Natural killer cell (primary cell): ENCODE results near the gene TFIP11. TPM values are rescaled to one million over a fixed set of nuclear protein-coding genes. Genes with fewer than 3 reads are reported as not detected.

Experiments used
- ATAC-seq, 3 donors: fragments of 150-1000 bp in 2 of 3; fragments of 200-7000 bp in 1 of 3; cut with Tn5 transposase; 1 replicate in 1 of 3; 2 replicates in 2 of 3; pipeline ENCODE4 v1.10.0; 2021; ENCODE audit warnings: mild to moderate bottlenecking in 2 of 3, moderate library complexity in 2 of 3
- DNase-seq, 2 donors: peaks; one replicate each; pipeline versions ENCODE4 v3.0.0 to v3.0.0-alpha.2; 2013 to 2021; ENCODE audit warnings: mixed read lengths in 1 of 2
- H3K27ac ChIP-seq: one replicate; pipeline ENCODE4 v1.5.1; 2013; ENCODE audit warnings: mild to moderate bottlenecking, low read length
- H3K27me3 ChIP-seq: one replicate; pipeline ENCODE4 v1.6.1; 2013; ENCODE audit warnings: low read length; ENCODE audit not compliant: control insufficient read depth, insufficient read depth
- H3K36me3 ChIP-seq: one replicate; pipeline ENCODE4 v1.6.1; 2013; ENCODE audit warnings: low read length; ENCODE audit not compliant: control insufficient read depth, insufficient read depth
- H3K4me1 ChIP-seq: one replicate; pipeline ENCODE4 v1.6.1; 2013; ENCODE audit warnings: low read length; ENCODE audit not compliant: control insufficient read depth, insufficient read depth
- H3K4me3 ChIP-seq: one replicate; pipeline ENCODE4 v1.5.1; 2013; ENCODE audit warnings: low read length
- H3K9me3 ChIP-seq: one replicate; pipeline ENCODE4 v1.6.1; 2013; ENCODE audit warnings: low read length; ENCODE audit not compliant: control insufficient read depth, insufficient read depth
- H3K27ac Mint-ChIP-seq, 2 donors: one replicate each; pipeline ENCODE4 v1.8.0; 2022; ENCODE audit warnings: mild to moderate bottlenecking in 2 of 2, mixed read lengths in 2 of 2, moderate library complexity in 1 of 2
- H3K27me3 Mint-ChIP-seq, 2 donors: one replicate each; pipeline ENCODE4 v1.8.0; 2022; ENCODE audit warnings: low read depth in 2 of 2, mixed read lengths in 2 of 2
- H3K36me3 Mint-ChIP-seq: one replicate; pipeline ENCODE4 v1.8.0; 2022; ENCODE audit warnings: mixed read lengths
- H3K4me1 Mint-ChIP-seq, 2 donors: one replicate each; pipeline ENCODE4 v1.8.0; 2022; ENCODE audit warnings: mixed read lengths in 2 of 2
- H3K4me3 Mint-ChIP-seq: one replicate; pipeline ENCODE4 v1.8.0; 2022; ENCODE audit warnings: mild to moderate bottlenecking, moderate library complexity, mixed read lengths
- H3K9me3 Mint-ChIP-seq, 2 donors: one replicate each; pipeline ENCODE4 v1.8.0; 2022; ENCODE audit warnings: mixed read lengths in 2 of 2
- CTCF ChIP-seq: fragments of 200-600 bp; IDR thresholded peaks from one replicate; pipeline ENCODE4 v1.8.0; 2022; ENCODE audit warnings: antibody characterized with exemption
- WGBS: methylation state at CpG from one replicate; pipeline ENCODE4 v1.1.7; 2013; ENCODE audit warnings: missing lambda C conversion rate; ENCODE audit not compliant: insufficient coverage; 5-methylcytosine and 5-hydroxymethylcytosine counted together
- intact Hi-C: fragments of 100-400 bp; cut with micrococcal nuclease; formaldehyde crosslinking; loops from one replicate; pipeline ENCODE4 v1.14.2; 2022
- total RNA-seq, 4 donors: library from RNA; stranded (reverse); fragments of 120-200 nt in 1 of 4; gene quantifications; one replicate each; pipeline versions ENCODE4 v1.2.3 to v1.2.4, GENCODE V29; 2013 to 2022

TFIP11 gene
- total RNA-seq, 3 donors from 2014 or later (not counting 1 experiment from before 2014, with no cell fraction given), result 108 to 131 (median 124) TPM

GRCh38 chr22:26466196-26466595 is 46.1 kb downstream of the TFIP11 start:
- Mint-ChIP-seq H3K36me3 (peaks cover 24% of the 10 kb centered on the region), H3K27ac (no peak overlapping the region), H3K4me3 (no peak overlapping the region), H3K27me3 (no peaks in the 10 kb centered on the region), H3K9me3 (no peaks in the 10 kb centered on the region), H3K4me1 (no peaks in the 10 kb centered on the region)
- Histone ChIP-seq H3K9me3 (no peaks in the 10 kb centered on the region), H3K4me3 (no peak overlapping the region), H3K27me3 (no peaks in the 10 kb centered on the region), H3K4me1 (no peaks in the 10 kb centered on the region), H3K27ac (no peak overlapping the region), H3K36me3 (peaks cover 70% of the 10 kb centered on the region)
- DNase-seq, result no peak
- WGBS, result 92% methylated on average over 5 of the region's 5 CpGs
- ATAC-seq, result no peak
- no peak for TF ChIP-seq CTCF
- intact Hi-C loops, result no loop called here

- H3K36me3 Mint-ChIP-seq, result peaks cover 23% of the 10 kb centered on the region
- peaks cover 55% of the 10 kb centered on the region for H3K36me3 ChIP-seq
These were observed 48.0 kb downstream of the TFIP11 start for GRCh38 chr22:26464312-26464711.

GRCh38 chr22:26463688-26464087 is 48.6 kb downstream of the TFIP11 start:
- Mint-ChIP-seq H3K27me3 (no peaks in the 10 kb centered on the region), H3K36me3 (peaks cover 17% of the 10 kb centered on the region), H3K27ac (no peak overlapping the region), H3K4me3 (no peak overlapping the region), H3K4me1 (no peaks in the 10 kb centered on the region), H3K9me3 (no peaks in the 10 kb centered on the region)
- no peak for DNase-seq
- no peak overlapping the region for H3K4me3 ChIP-seq
- WGBS, result 90% methylated on average over 9 of the region's 9 CpGs
- no peaks in the 10 kb centered on the region for H3K27me3 ChIP-seq
- no peak for ATAC-seq
- H3K9me3 ChIP-seq, result no peaks in the 10 kb centered on the region
- no peak for TF ChIP-seq CTCF
- H3K36me3 ChIP-seq, result peaks cover 54% of the 10 kb centered on the region
- intact Hi-C loops, result no loop called here
- no peak overlapping the region for H3K27ac ChIP-seq
- H3K4me1 ChIP-seq, result no peaks in the 10 kb centered on the region

More at GRCh38 chr22:26464312-26464711, 48.0 kb downstream of the TFIP11 start:
- Mint-ChIP-seq H3K4me1 (no peaks in the 10 kb centered on the region), H3K27me3 (no peaks in the 10 kb centered on the region), H3K4me3 (no peak overlapping the region), H3K27ac (no peak overlapping the region), H3K9me3 (no peaks in the 10 kb centered on the region)
- Histone ChIP-seq H3K9me3 (no peaks in the 10 kb centered on the region), H3K27ac (no peak overlapping the region), H3K4me1 (no peaks in the 10 kb centered on the region), H3K27me3 (no peaks in the 10 kb centered on the region), H3K4me3 (no peak overlapping the region)
- intact Hi-C loops, result no loop called here
- no peak for ATAC-seq
- 95% methylated on average over 7 of the region's 7 CpGs for WGBS
- DNase-seq, result no peak
- no peak for TF ChIP-seq CTCF

- H3K9me3 Mint-ChIP-seq, result no peaks in the 10 kb centered on the region
- no peak for ATAC-seq
- H3K36me3 Mint-ChIP-seq, result peaks cover 12% of the 10 kb centered on the region
- intact Hi-C loops, result no loop called here
- H3K27me3 Mint-ChIP-seq, result no peaks in the 10 kb centered on the region
- H3K27ac Mint-ChIP-seq, result no peak overlapping the region
- WGBS, result 90% methylated on average over 10 of the region's 10 CpGs
- H3K4me1 ChIP-seq, result no peaks in the 10 kb centered on the region
- no peak for TF ChIP-seq CTCF
- no peaks in the 10 kb centered on the region for H3K4me1 Mint-ChIP-seq
- H3K27me3 ChIP-seq, result no peaks in the 10 kb centered on the region
- no peak for DNase-seq
- no peak overlapping the region for H3K27ac ChIP-seq
- peaks cover 52% of the 10 kb centered on the region for H3K36me3 ChIP-seq
- no peak overlapping the region for H3K4me3 ChIP-seq
- no peaks in the 10 kb centered on the region for H3K9me3 ChIP-seq
- H3K4me3 Mint-ChIP-seq, result no peak overlapping the region
These were observed 49.1 kb downstream of the TFIP11 start for GRCh38 chr22:26463101-26463661.
